ENCODE results near the gene APOC1. TPM values are rescaled to one million over a fixed set of nuclear protein-coding genes. Genes with fewer than 3 reads are reported as not detected.
A peak's percentile ranks its signal among the peaks of the same experiment; 100 is the strongest.
"Not testable (repeated sequence)": the region's sequence is repeated elsewhere in the genome, so short reads cannot be mapped to it uniquely, and the experiment has no call there.

Gene APOC1
- total RNA-seq, 1 donor from 2014 or later: 2.2 TPM

DNA sequence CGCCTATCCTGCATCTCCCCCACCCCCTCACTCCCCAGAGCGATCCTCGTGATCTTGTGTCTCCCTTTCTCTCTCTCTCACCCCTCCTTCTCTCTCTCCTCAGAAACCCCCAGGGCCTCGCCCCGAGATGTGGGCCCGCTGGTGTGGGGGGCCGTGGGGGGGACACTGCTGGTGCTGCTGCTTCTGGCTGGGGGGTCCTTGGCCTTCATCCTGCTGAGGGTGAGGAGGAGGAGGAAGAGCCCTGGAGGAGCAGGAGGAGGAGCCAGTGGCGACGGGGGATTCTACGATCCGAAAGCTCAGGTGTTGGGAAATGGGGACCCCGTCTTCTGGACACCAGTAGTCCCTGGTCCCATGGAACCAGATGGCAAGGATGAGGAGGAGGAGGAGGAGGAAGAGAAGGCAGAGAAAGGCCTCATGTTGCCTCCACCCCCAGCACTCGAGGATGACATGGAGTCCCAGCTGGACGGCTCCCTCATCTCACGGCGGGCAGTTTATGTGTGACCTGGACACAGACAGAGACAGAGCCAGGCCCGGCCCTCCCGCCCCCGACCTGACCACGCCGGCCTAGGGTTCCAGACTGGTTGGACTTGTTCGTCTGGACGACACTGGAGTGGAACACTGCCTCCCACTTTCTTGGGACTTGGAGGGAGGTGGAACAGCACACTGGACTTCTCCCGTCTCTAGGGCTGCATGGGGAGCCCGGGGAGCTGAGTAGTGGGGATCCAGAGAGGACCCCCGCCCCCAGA lies 36.1 kb upstream of the APOC1 start:
- no peak for TF ChIP-seq CTCF (IDR thresholded peaks at IDR 0.05)
- no peaks in the 10 kb centered on the region for H3K27me3 Mint-ChIP-seq (ENCODE audit: low read depth)
- H3K9me3 Mint-ChIP-seq (ENCODE audit: low read depth): no peaks in the 10 kb centered on the region
- H3K4me3 Mint-ChIP-seq (ENCODE audit: unreplicated experiment): no peak overlapping the region
- peaks cover 33% of the 10 kb centered on the region for H3K36me3 Mint-ChIP-seq (ENCODE audit: low read depth)
- peak overlapping the region; percentile 22 for H3K27ac Mint-ChIP-seq (ENCODE audit: unreplicated experiment)
- no peak for DNase-seq (ENCODE audit: low spot score)
- peaks cover 38% of the 10 kb centered on the region for H3K4me1 Mint-ChIP-seq (ENCODE audit: low read depth)

DNA sequence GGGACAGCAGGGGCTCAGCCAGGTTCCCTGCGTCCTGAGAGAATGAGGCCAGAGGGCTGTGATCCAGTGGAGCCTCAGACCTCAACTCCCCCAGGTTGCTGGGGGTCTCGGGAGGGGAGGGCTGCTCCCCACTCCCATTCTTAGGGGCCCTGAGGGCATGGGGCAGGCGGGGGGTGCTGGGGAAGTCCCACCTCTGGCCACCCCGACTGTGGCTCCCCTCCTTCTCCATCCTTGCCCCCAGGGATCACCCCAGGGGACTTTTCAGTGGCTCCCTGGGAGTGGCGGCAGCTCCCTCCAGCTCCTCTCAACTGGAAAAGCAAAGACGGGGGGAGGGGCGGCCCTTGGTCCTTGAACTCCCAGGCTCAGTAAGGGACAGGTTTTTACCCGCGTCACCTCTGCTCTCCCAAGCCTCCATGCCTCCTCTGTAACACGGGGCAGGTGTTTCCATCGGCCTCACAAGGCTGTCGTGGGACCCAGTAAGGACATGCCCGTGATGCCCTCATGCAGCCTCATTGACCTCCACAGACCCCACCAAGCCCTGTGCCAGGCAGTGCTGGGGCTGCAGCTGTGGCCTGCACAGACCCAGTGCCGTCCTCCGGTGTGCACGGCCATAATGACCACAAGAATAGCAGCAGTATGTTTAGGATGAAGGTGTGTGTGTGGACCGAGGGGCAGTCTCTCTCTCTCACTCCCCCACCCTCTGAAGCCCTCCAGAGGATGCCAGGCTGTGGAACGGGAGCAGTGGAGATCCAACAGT lies 34.9 kb upstream of the APOC1 start:
- Mint-ChIP-seq H3K4me1 (ENCODE audit: low read depth) (peaks cover 50% of the 10 kb centered on the region), H3K4me3 (ENCODE audit: unreplicated experiment) (no peak overlapping the region), H3K36me3 (ENCODE audit: low read depth) (peaks cover 30% of the 10 kb centered on the region), H3K9me3 (ENCODE audit: low read depth) (no peaks in the 10 kb centered on the region), H3K27ac (ENCODE audit: unreplicated experiment) (peak overlapping the region; percentile 52), H3K27me3 (ENCODE audit: low read depth) (no peaks in the 10 kb centered on the region)
- no peak for DNase-seq (ENCODE audit: low spot score)
- no peak for TF ChIP-seq CTCF (IDR thresholded peaks at IDR 0.05)

DNA sequence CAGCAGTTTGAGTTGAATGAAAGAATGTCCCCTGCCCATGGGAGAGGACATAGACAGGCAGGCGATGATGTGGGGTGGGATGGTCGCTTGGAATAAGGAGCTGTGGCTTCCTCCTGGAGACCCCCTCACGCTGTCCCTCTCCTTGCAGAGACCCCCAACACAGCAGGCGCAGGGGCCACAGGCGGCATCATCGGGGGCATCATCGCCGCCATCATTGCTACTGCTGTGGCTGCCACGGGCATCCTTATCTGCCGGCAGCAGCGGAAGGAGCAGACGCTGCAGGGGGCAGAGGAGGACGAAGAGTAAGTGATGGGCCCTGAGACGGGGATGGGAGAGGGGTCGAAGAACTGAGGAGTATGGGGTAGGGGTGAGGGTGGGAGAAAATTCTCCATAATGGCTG lies 32.3 kb upstream of the APOC1 start:
- TF ChIP-seq CTCF (IDR thresholded peaks at IDR 0.05): no peak
- Mint-ChIP-seq H3K27ac (ENCODE audit: unreplicated experiment) (peak overlapping the region; percentile 60), H3K27me3 (ENCODE audit: low read depth) (no peaks in the 10 kb centered on the region), H3K4me3 (ENCODE audit: unreplicated experiment) (no peak overlapping the region), H3K36me3 (ENCODE audit: low read depth) (peaks cover 20% of the 10 kb centered on the region), H3K9me3 (ENCODE audit: low read depth) (no peaks in the 10 kb centered on the region), H3K4me1 (ENCODE audit: low read depth) (peaks cover 29% of the 10 kb centered on the region)
- no peak for DNase-seq (ENCODE audit: low spot score)

- H3K4me3 Mint-ChIP-seq (ENCODE audit: unreplicated experiment); DNase-seq (ENCODE audit: low spot score); H3K9me3 Mint-ChIP-seq (ENCODE audit: low read depth); H3K27me3 Mint-ChIP-seq (ENCODE audit: low read depth): not testable (repeated sequence)
- peaks cover 26% of the 10 kb centered on the region for H3K4me1 Mint-ChIP-seq (ENCODE audit: low read depth)
- peaks cover 24% of the 10 kb centered on the region for H3K36me3 Mint-ChIP-seq (ENCODE audit: low read depth)
- H3K27ac Mint-ChIP-seq (ENCODE audit: unreplicated experiment): peak overlapping the region; percentile 70
These were observed 31.6 kb upstream of the APOC1 start for GRCh38 chr19:44882619-44883397.

GRCh38 chr19:44883922-44884321 lies 30.5 kb upstream of the APOC1 start:
- no peak for DNase-seq (ENCODE audit: low spot score)
- TF ChIP-seq CTCF (IDR thresholded peaks at IDR 0.05): no peak
- H3K36me3 Mint-ChIP-seq (ENCODE audit: low read depth): peaks cover 24% of the 10 kb centered on the region
- H3K4me1 Mint-ChIP-seq (ENCODE audit: low read depth): peaks cover 26% of the 10 kb centered on the region
- H3K9me3 Mint-ChIP-seq (ENCODE audit: low read depth): no peaks in the 10 kb centered on the region
- no peaks in the 10 kb centered on the region for H3K27me3 Mint-ChIP-seq (ENCODE audit: low read depth)
- H3K4me3 Mint-ChIP-seq (ENCODE audit: unreplicated experiment): no peak overlapping the region
- peak overlapping the region; percentile 91 for H3K27ac Mint-ChIP-seq (ENCODE audit: unreplicated experiment)
